HEK293 (cell line): ENCODE measurements around the gene KATNA1.
A peak's percentile ranks its signal among the peaks of the same experiment; 100 is the strongest.

Experiments
- BCL11B ChIP-seq: fragments of 450-650 bp; formaldehyde crosslinking; IDR thresholded peaks from 2 replicates; pipeline ENCODE4 v1.5.1; 2016; ENCODE audit warnings: low read depth, missing biosample characterization, missing genetic modification characterization
- BCL6B ChIP-seq: fragments of 450-650 bp; formaldehyde crosslinking; IDR thresholded peaks from 2 replicates; pipeline ENCODE4 v1.5.1; 2017; ENCODE audit warnings: missing biosample characterization, missing genetic modification characterization
- GLI2 ChIP-seq: fragments of 450-650 bp; formaldehyde crosslinking; IDR thresholded peaks from 2 replicates; pipeline ENCODE4; 2017; ENCODE audit warnings: missing biosample characterization, missing genetic modification characterization, low read depth, borderline replicate concordance
- HOXD13 ChIP-seq: sonication (generic); formaldehyde crosslinking; IDR thresholded peaks from 2 replicates; pipeline ENCODE4 v1.8.0; 2022; ENCODE audit warnings: missing genetic modification reagents, borderline replicate concordance
- MEIS1 ChIP-seq: sonication (generic); formaldehyde crosslinking; IDR thresholded peaks from 2 replicates; pipeline ENCODE4 v1.8.1; 2022; ENCODE audit warnings: missing genetic modification reagents, mild to moderate bottlenecking, borderline replicate concordance
- PRDM2 ChIP-seq: fragments of 450-650 bp; formaldehyde crosslinking; IDR thresholded peaks from 2 replicates; pipeline ENCODE4 v1.5.1; 2016; ENCODE audit warnings: missing biosample characterization, missing genetic modification characterization, borderline replicate concordance
- SALL2 ChIP-seq: fragments of 450-650 bp; formaldehyde crosslinking; IDR thresholded peaks from 2 replicates; pipeline ENCODE4 v1.5.0; 2017; ENCODE audit warnings: missing biosample characterization, mild to moderate bottlenecking, missing genetic modification characterization, borderline replicate concordance
- SCRT1 ChIP-seq: fragments of 450-650 bp; formaldehyde crosslinking; IDR thresholded peaks from 2 replicates; pipeline ENCODE4 v1.5.1; 2016; ENCODE audit warnings: missing biosample characterization, missing genetic modification characterization, borderline replicate concordance
- SCRT2 ChIP-seq: fragments of 450-650 bp; formaldehyde crosslinking; IDR thresholded peaks from 2 replicates; pipeline ENCODE4 v1.5.1; 2016; ENCODE audit warnings: missing biosample characterization, missing genetic modification characterization
- SP7 ChIP-seq: fragments of 450-650 bp; formaldehyde crosslinking; IDR thresholded peaks from 2 replicates; pipeline ENCODE4 v1.5.1; 2016; ENCODE audit warnings: missing biosample characterization, missing genetic modification characterization
- WT1 ChIP-seq: fragments of 450-650 bp; formaldehyde crosslinking; IDR thresholded peaks from 2 replicates; pipeline ENCODE4 v1.5.1; 2016; ENCODE audit warnings: missing biosample characterization, missing genetic modification characterization
- ZBTB1 ChIP-seq: fragments of 450-650 bp; formaldehyde crosslinking; IDR thresholded peaks from 2 replicates; pipeline ENCODE4 v1.5.1; 2016; ENCODE audit warnings: missing biosample characterization, missing genetic modification characterization
- ZBTB20 ChIP-seq: fragments of 450-650 bp; formaldehyde crosslinking; IDR thresholded peaks from 2 replicates; pipeline ENCODE4 v1.5.1; 2016; ENCODE audit warnings: missing biosample characterization, missing genetic modification characterization
- ZNF121 ChIP-seq: fragments of 450-650 bp; formaldehyde crosslinking; IDR thresholded peaks from 2 replicates; pipeline ENCODE4 v1.5.1; 2016; ENCODE audit warnings: missing biosample characterization, missing genetic modification characterization
- ZNF146 ChIP-seq: fragments of 450-650 bp; formaldehyde crosslinking; IDR thresholded peaks from 2 replicates; pipeline ENCODE4 v1.5.1; 2016; ENCODE audit warnings: missing biosample characterization, missing genetic modification characterization
- ZNF211 ChIP-seq: fragments of 450-650 bp; formaldehyde crosslinking; IDR thresholded peaks from 2 replicates; pipeline ENCODE4 v1.5.1; 2016; ENCODE audit warnings: low read depth, missing biosample characterization, missing genetic modification characterization
- ZNF302 ChIP-seq: fragments of 450-650 bp; formaldehyde crosslinking; IDR thresholded peaks from 2 replicates; pipeline ENCODE4 v1.5.1; 2016; ENCODE audit warnings: missing biosample characterization, missing genetic modification characterization, low read depth
- ZNF423 ChIP-seq: fragments of 450-650 bp; formaldehyde crosslinking; IDR thresholded peaks from 2 replicates; pipeline ENCODE4 v1.5.1; 2016; ENCODE audit warnings: missing biosample characterization, missing genetic modification characterization
- ZNF561 ChIP-seq: fragments of 450-650 bp; IDR thresholded peaks from 2 replicates; pipeline ENCODE4 v1.5.1; 2018; ENCODE audit warnings: missing biosample characterization, missing genetic modification characterization, borderline replicate concordance
- ZNF626 ChIP-seq: fragments of 450-650 bp; sonication (Bioruptor Pico); formaldehyde crosslinking; IDR thresholded peaks from 2 replicates; pipeline ENCODE4 v1.5.1; 2018; ENCODE audit warnings: missing biosample characterization, missing genetic modification characterization, inconsistent platforms
- ZNF629 ChIP-seq: fragments of 450-650 bp; formaldehyde crosslinking; IDR thresholded peaks from 2 replicates; pipeline ENCODE4 v1.5.1; 2017; ENCODE audit warnings: missing biosample characterization, missing genetic modification characterization
- ZNF701 ChIP-seq: fragments of 450-650 bp; formaldehyde crosslinking; IDR thresholded peaks from 2 replicates; pipeline ENCODE4 v1.5.1; 2016; ENCODE audit warnings: missing biosample characterization, missing genetic modification characterization
- ZNF704 ChIP-seq: fragments of 450-650 bp; formaldehyde crosslinking; IDR thresholded peaks from 2 replicates; pipeline ENCODE4 v1.5.1; 2016; ENCODE audit warnings: missing biosample characterization, missing genetic modification characterization
- ZNF837 ChIP-seq: fragments of 450-650 bp; formaldehyde crosslinking; IDR thresholded peaks from 2 replicates; pipeline ENCODE4 v1.5.1; 2016; ENCODE audit warnings: missing biosample characterization, missing genetic modification characterization
- TF ChIP-seq, protein P1 (sequence below): fragments of 450-650 bp; formaldehyde crosslinking; IDR thresholded peaks from 2 replicates; pipeline ENCODE4 v1.5.1; 2016; ENCODE audit warnings: missing biosample characterization, missing genetic modification characterization
- TF ChIP-seq, protein P2 (sequence below): fragments of 450-650 bp; formaldehyde crosslinking; conservative IDR thresholded peaks from 2 replicates; pipeline ENCODE4 v1.5.1; 2016; ENCODE audit warnings: low read depth, missing biosample characterization, missing genetic modification characterization

The KATNA1 gene

GRCh38 chr6:149566410-149567193 is 81.9 kb downstream of the KATNA1 start (continued):
- peak; percentile 90; the same call in 1 of the 2 replicates for TF ChIP-seq PRDM2 (tag by site-specific recombination)
- TF ChIP-seq SALL2 (tag by site-specific recombination), result no peak
- peak; percentile 64; the same call in 1 of the 2 replicates for TF ChIP-seq SCRT2
- no peak for TF ChIP-seq ZNF302 (tag by site-specific recombination)
- TF ChIP-seq SCRT1, result no peak
- peak; percentile 15; the same call in 1 of the 2 replicates for TF ChIP-seq ZNF561 (tag by site-specific recombination)
- TF ChIP-seq ZBTB1 (tag by site-specific recombination), result no peak
- TF ChIP-seq ZNF837 (tag by site-specific recombination), result no peak
- no peak for TF ChIP-seq ZNF626 (tag by site-specific recombination)
- TF ChIP-seq, protein P1, sequence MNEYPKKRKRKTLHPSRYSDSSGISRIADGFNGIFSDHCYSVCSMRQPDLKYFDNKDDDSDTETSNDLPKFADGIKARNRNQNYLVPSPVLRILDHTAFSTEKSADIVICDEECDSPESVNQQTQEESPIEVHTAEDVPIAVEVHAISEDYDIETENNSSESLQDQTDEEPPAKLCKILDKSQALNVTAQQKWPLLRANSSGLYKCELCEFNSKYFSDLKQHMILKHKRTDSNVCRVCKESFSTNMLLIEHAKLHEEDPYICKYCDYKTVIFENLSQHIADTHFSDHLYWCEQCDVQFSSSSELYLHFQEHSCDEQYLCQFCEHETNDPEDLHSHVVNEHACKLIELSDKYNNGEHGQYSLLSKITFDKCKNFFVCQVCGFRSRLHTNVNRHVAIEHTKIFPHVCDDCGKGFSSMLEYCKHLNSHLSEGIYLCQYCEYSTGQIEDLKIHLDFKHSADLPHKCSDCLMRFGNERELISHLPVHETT, result no peak
- TF ChIP-seq MEIS1 (CRISPR knock-in tag), result 0 out of 2 replicates have a peak, but pooled peaks have one; percentile 42
- TF ChIP-seq SP7 (tag by site-specific recombination), result 0 out of 2 replicates have a peak, but pooled peaks have one; percentile 38
- no peak for TF ChIP-seq BCL6B (tag by site-specific recombination)
- peak; percentile 16; the same call in 1 of the 2 replicates for TF ChIP-seq ZNF629 (tag by site-specific recombination)
- TF ChIP-seq, protein P2, sequence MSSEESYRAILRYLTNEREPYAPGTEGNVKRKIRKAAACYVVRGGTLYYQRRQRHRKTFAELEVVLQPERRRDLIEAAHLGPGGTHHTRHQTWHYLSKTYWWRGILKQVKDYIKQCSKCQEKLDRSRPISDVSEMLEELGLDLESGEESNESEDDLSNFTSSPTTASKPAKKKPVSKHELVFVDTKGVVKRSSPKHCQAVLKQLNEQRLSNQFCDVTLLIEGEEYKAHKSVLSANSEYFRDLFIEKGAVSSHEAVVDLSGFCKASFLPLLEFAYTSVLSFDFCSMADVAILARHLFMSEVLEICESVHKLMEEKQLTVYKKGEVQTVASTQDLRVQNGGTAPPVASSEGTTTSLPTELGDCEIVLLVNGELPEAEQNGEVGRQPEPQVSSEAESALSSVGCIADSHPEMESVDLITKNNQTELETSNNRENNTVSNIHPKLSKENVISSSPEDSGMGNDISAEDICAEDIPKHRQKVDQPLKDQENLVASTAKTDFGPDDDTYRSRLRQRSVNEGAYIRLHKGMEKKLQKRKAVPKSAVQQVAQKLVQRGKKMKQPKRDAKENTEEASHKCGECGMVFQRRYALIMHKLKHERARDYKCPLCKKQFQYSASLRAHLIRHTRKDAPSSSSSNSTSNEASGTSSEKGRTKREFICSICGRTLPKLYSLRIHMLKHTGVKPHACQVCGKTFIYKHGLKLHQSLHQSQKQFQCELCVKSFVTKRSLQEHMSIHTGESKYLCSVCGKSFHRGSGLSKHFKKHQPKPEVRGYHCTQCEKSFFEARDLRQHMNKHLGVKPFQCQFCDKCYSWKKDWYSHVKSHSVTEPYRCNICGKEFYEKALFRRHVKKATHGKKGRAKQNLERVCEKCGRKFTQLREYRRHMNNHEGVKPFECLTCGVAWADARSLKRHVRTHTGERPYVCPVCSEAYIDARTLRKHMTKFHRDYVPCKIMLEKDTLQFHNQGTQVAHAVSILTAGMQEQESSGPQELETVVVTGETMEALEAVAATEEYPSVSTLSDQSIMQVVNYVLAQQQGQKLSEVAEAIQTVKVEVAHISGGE (tag by site-specific recombination), result no peak; the same call in 1 of the 2 replicates
- no peak for TF ChIP-seq ZNF701 (tag by site-specific recombination)
- TF ChIP-seq ZNF704 (tag by site-specific recombination), result no peak
- peak; percentile 73; the same call in 1 of the 2 replicates for TF ChIP-seq BCL11B (tag by site-specific recombination)
- no peak for TF ChIP-seq WT1 (tag by site-specific recombination)
- TF ChIP-seq ZBTB20 (tag by site-specific recombination), result peak; percentile 81
- no peak for TF ChIP-seq ZNF211 (tag by site-specific recombination)
- TF ChIP-seq HOXD13, result no peak
- no peak for TF ChIP-seq ZNF423 (tag by site-specific recombination)
- no peak for TF ChIP-seq ZNF146 (tag by site-specific recombination)
- TF ChIP-seq ZNF121 (tag by site-specific recombination), result peak; percentile 25; the same call in 1 of the 2 replicates
- TF ChIP-seq GLI2, result no peak
